HUES48 (cell line): ENCODE measurements around the gene ITPR3.
"Not testable (repeated sequence)": the region's sequence is repeated elsewhere in the genome, so short reads cannot be mapped to it uniquely, and the experiment has no call there.

ENCODE experiments used
- H3K27ac ChIP-seq: one replicate; pipeline ENCODE4 v1.7.0; 2013; ENCODE audit warnings: low read depth, low read length, inconsistent platforms
- H3K27me3 ChIP-seq: 2 replicates; pipeline ENCODE4 v1.6.1; 2013; ENCODE audit warnings: mild to moderate bottlenecking, low read length; ENCODE audit not compliant: control insufficient read depth, insufficient read depth
- H3K36me3 ChIP-seq: 2 replicates; pipeline ENCODE4 v1.6.1; 2013; ENCODE audit warnings: low read length; ENCODE audit not compliant: control insufficient read depth, insufficient read depth
- H3K4me1 ChIP-seq: 2 replicates; pipeline ENCODE4 v1.6.1; 2013; ENCODE audit warnings: mild to moderate bottlenecking, low read length; ENCODE audit not compliant: control insufficient read depth, insufficient read depth
- H3K4me3 ChIP-seq: 2 replicates; pipeline ENCODE4 v1.5.1; 2013; ENCODE audit warnings: mild to moderate bottlenecking, low read depth, low read length
- H3K9ac ChIP-seq: 2 replicates; pipeline ENCODE4 v1.6.1; 2013; ENCODE audit warnings: mild to moderate bottlenecking, low read depth, low read length, moderate library complexity
- H3K9me3 ChIP-seq: 2 replicates; pipeline ENCODE4 v1.6.1; 2013; ENCODE audit warnings: low read length; ENCODE audit not compliant: control insufficient read depth, insufficient read depth

Gene ITPR3

DNA sequence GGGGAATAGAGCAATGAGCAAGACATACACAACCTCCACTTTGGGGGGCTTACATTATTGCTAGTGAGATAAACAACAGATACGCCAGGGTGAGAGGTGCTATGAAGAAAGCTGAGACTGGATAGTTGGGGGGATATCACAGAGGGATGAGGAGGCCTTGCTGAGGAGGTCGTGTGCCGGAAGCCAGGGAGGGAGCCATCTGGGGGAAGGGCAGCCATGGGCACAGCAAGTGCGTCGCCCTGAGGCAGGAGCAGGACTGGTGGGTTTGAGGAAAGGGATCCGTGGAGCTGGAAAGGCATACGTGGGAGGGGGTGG is 28.9 kb upstream of the ITPR3 start:
- H3K4me3 ChIP-seq, result no peak overlapping the region
- H3K9ac ChIP-seq, result no peak overlapping the region
- peaks cover 24% of the 10 kb centered on the region for H3K4me1 ChIP-seq
- H3K27me3 ChIP-seq, result peaks cover 4% of the 10 kb centered on the region; the same call in 1 of the 2 replicates
- no peaks in the 10 kb centered on the region for H3K9me3 ChIP-seq
- no peak overlapping the region for H3K27ac ChIP-seq
- H3K36me3 ChIP-seq, result no peaks in the 10 kb centered on the region

DNA sequence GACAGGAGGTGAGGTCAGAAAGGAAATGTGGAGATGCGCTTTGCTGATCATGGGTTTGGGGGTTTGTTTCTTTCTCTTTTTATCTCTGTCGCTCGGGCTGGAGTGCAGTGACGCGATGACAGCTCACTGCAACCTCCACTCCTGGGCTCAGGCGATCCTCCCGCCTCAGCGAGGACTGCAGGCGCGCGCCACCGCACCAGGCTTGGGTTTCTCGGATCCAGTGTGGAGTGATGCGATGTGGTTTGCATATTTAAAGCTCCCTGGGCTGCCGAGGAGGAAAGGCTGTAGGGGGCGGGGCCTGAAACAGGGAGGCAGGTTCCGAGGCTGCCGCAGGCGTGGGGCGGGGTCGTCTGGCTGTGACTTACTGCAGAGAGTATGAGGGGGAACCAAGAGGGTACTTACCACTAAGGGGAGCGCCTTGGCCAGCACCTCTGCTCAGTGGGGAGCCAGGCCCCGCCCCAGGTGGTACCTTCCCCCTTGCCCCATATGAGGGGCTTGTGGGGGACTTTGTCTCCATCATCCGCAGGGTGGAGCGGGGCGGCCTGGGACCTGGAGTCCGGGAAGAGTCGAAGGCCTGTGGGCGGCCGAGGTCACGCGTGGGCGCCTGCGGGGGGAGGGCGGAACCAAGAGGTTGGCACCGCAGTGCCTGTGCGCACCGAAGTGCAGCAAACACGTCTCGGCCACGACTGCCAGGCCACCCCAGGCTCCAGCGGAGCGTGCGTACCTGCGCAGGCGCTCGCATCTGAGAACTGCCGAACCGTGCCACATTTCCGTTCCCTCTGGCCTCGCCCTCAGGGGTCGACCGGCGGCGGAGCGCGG is 28.3 kb upstream of the ITPR3 start:
- H3K27ac ChIP-seq, result no peak overlapping the region
- peak overlapping the region; percentile 55 for H3K4me3 ChIP-seq
- no peaks in the 10 kb centered on the region for H3K36me3 ChIP-seq
- peaks cover 24% of the 10 kb centered on the region for H3K4me1 ChIP-seq
- peaks cover 4% of the 10 kb centered on the region; the same call in 1 of the 2 replicates for H3K27me3 ChIP-seq
- no peak overlapping the region for H3K9ac ChIP-seq
- H3K9me3 ChIP-seq, result no peaks in the 10 kb centered on the region

GRCh38 chr6:33593414-33593727 is 27.8 kb upstream of the ITPR3 start:
- peaks cover 24% of the 10 kb centered on the region for H3K4me1 ChIP-seq
- no peak overlapping the region for H3K9ac ChIP-seq
- no peaks in the 10 kb centered on the region for H3K9me3 ChIP-seq
- peaks cover 4% of the 10 kb centered on the region; the same call in 1 of the 2 replicates for H3K27me3 ChIP-seq
- no peak overlapping the region for H3K27ac ChIP-seq
- H3K36me3 ChIP-seq, result no peaks in the 10 kb centered on the region
- peak overlapping the region; percentile 55 for H3K4me3 ChIP-seq

- Histone ChIP-seq H3K36me3 (no peaks in the 10 kb centered on the region), H3K9me3 (no peaks in the 10 kb centered on the region), H3K9ac (no peak overlapping the region), H3K4me3 (no peak overlapping the region), H3K27me3 (peaks cover 4% of the 10 kb centered on the region; the same call in 1 of the 2 replicates), H3K4me1 (peaks cover 19% of the 10 kb centered on the region), H3K27ac (no peak overlapping the region)
Measured at GRCh38 chr6:33595001-33595846, 25.9 kb upstream of the ITPR3 start.

DNA sequence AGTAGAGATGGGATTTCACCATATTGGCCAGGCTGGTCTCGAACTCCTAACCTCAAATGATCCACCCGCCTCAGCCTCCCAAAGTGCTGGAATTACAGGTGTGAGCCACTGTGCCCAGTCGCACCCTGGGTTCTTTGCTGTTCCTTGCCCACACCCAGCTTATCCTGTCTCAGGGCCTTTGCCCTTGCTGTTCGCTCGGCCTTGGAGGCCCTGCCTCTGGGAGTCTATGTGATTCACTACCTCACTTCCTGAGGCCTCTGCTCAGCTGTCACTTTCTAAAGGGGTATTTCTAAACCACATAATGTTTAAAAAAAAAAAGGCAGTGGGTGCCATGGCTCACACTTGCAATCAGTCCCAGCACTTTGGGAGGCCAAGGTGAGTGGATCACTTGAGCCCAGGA is 24.2 kb upstream of the ITPR3 start:
- H3K9ac ChIP-seq, H3K4me3 ChIP-seq, H3K27me3 ChIP-seq, H3K27ac ChIP-seq, H3K4me1 ChIP-seq, H3K9me3 ChIP-seq, H3K36me3 ChIP-seq: not testable (repeated sequence)

- Histone ChIP-seq H3K9me3 (no peaks in the 10 kb centered on the region), H3K9ac (no peak overlapping the region), H3K4me1 (peaks cover 8% of the 10 kb centered on the region), H3K4me3 (no peak overlapping the region), H3K36me3 (no peaks in the 10 kb centered on the region), H3K27ac (no peak overlapping the region), H3K27me3 (peaks cover 4% of the 10 kb centered on the region; the same call in 1 of the 2 replicates)
Measured at GRCh38 chr6:33597551-33598322, 23.4 kb upstream of the ITPR3 start.

GRCh38 chr6:33599413-33599938 is 21.6 kb upstream of the ITPR3 start:
- no peak overlapping the region for H3K4me3 ChIP-seq
- H3K9me3 ChIP-seq, result no peaks in the 10 kb centered on the region

DNA sequence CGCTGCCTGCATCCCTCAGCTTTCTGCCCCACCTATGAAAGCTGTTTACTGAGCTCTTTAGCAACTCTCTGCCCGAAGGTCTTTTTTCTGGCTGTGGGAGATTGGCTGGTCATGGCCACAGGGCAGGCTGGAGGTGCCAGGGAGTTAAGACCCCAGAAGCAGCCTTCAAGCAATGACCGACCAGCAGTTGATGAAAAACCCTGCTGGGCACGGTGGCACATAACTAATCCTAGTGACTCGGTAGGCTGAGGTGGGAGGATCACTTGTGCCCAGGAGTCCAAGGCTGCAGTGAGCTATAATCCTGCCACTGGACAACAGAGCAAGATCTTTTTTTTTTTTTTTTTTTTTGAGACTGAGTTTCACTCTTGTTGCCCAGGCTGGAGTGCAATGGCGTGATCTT is 20.4 kb upstream of the ITPR3 start:
- no peak overlapping the region for H3K9ac ChIP-seq
- no peak overlapping the region for H3K27ac ChIP-seq
- H3K4me3 ChIP-seq, result no peak overlapping the region
- no peaks in the 10 kb centered on the region for H3K27me3 ChIP-seq
- H3K4me1 ChIP-seq, result no peaks in the 10 kb centered on the region
- no peaks in the 10 kb centered on the region; the same call in 1 of the 2 replicates for H3K9me3 ChIP-seq
- no peaks in the 10 kb centered on the region for H3K36me3 ChIP-seq

More at GRCh38 chr6:33599413-33599938, 21.6 kb upstream of the ITPR3 start:
- no peak overlapping the region for H3K27ac ChIP-seq
- no peaks in the 10 kb centered on the region for H3K27me3 ChIP-seq
- H3K9ac ChIP-seq, result no peak overlapping the region
- H3K4me1 ChIP-seq, result peaks cover 3% of the 10 kb centered on the region; the same call in 1 of the 2 replicates
- H3K36me3 ChIP-seq, result no peaks in the 10 kb centered on the region

DNA sequence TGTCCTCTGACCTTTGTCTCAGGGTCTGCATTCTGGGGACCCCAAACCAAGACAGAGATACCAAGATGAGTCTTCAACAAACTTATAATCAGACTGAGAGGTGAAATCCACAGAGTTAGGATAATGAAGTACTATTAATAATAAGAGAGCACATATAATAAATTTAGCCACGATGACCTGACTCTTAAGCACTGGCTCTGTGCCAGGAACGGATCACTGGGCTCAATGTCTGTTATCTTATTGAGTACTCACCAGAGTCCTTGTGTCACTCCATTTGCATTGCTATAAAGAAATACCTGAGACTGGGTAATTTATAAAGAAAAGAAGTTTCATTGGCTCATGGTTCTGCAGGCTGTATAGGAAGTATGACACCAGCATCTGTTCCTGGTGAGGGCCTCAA is 18.9 kb upstream of the ITPR3 start:
- Histone ChIP-seq H3K27me3 (no peaks in the 10 kb centered on the region), H3K4me1 (peaks cover 5% of the 10 kb centered on the region; the same call in 1 of the 2 replicates), H3K36me3 (no peaks in the 10 kb centered on the region), H3K4me3 (no peak overlapping the region), H3K9me3 (no peaks in the 10 kb centered on the region; the same call in 1 of the 2 replicates), H3K9ac (no peak overlapping the region), H3K27ac (no peak overlapping the region)

DNA sequence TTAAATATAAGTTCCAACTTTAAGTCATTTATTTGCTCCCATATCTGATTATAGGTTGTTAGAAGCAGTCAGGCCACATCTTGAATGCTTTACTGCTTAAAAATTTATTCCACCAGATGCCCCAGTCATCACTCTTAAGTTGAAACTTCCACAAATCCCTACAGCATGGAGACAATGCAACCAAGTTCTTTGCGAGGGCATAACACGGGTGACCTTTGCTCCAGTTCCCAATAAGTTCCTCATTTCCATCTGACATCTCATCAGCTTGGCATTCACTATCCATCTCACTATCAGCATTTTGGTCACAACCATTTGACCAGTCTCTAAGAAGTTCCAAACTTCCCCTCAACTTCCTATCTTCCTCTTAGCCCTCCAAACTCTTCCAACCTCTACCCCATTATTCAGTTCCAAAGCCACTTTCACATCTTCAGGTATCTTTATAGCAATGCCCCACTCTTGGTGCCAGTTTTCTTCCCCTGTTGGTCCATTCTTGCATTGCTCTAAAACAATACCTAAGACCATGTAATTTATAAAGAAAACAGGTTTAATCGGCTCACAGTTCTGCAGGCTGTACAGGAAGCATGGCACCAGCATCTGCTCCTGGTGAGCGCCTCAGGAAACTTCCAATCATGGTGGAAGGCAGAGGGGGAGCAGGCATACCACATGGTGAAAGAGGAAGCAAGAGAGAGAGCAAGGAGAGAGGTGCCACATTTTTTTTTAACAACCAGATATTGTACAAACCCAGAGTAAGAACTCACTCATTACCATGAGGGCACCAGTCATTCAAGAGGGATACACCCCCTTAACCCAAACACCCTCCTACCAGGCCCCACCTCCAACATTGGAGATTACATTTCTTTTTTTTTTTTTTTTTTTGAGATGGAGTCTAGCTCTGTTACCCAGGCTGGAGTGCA is 15.9 kb upstream of the ITPR3 start:
- no peaks in the 10 kb centered on the region for H3K27me3 ChIP-seq
- H3K27ac ChIP-seq, result no peak overlapping the region
- no peak overlapping the region for H3K9ac ChIP-seq
- H3K4me1 ChIP-seq, result peaks cover 19% of the 10 kb centered on the region
- no peaks in the 10 kb centered on the region; the same call in 1 of the 2 replicates for H3K9me3 ChIP-seq
- H3K36me3 ChIP-seq, result no peaks in the 10 kb centered on the region
- no peak overlapping the region for H3K4me3 ChIP-seq
